Activated CD4-positive, alpha-beta T cell treated with anti-CD3 and anti-CD28 coated beads, Interleukin-10, Interleukin-2, amounts not matched to agents 100 ng/mL and 50 ng/mL, durations not matched to agents 16 hours and 8 hours (primary cell): ENCODE data around the gene SEMA4C.

Source experiments
- DNase-seq: peaks from one replicate; pipeline ENCODE4 v3.0.0-alpha.2; 2020

Gene SEMA4C

GRCh38 chr2:96841701-96842495 is 28.0 kb downstream of the SEMA4C start:
- DNase-seq: no peak

GRCh38 chr2:96839875-96840850 is 29.7 kb downstream of the SEMA4C start:
- DNase-seq: no peak

- peak; percentile 91 for DNase-seq
Observed at GRCh38 chr2:96839293-96839874, 30.5 kb downstream of the SEMA4C start.

GRCh38 chr2:96838345-96839292 is 31.3 kb downstream of the SEMA4C start:
- DNase-seq: no peak

GRCh38 chr2:96837575-96837974 is 32.3 kb downstream of the SEMA4C start:
- no peak for DNase-seq

GRCh38 chr2:96835830-96836229 is 34.0 kb downstream of the SEMA4C start:
- no peak for DNase-seq

- DNase-seq: no peak
Observed at GRCh38 chr2:96832754-96833507, 36.9 kb downstream of the SEMA4C start.

GRCh38 chr2:96832408-96832753 is 37.5 kb downstream of the SEMA4C start:
- no peak for DNase-seq

GRCh38 chr2:96831679-96832078 is 38.2 kb downstream of the SEMA4C start:
- no peak for DNase-seq

- DNase-seq: no peak
Observed at GRCh38 chr2:96830044-96830562, 39.8 kb downstream of the SEMA4C start.

GRCh38 chr2:96828874-96829273 is 41.0 kb downstream of the SEMA4C start:
- no peak for DNase-seq

- DNase-seq: no peak
Observed at GRCh38 chr2:96828436-96828835, 41.4 kb downstream of the SEMA4C start.

- no peak for DNase-seq
Observed at GRCh38 chr2:96826546-96827278, 43.2 kb downstream of the SEMA4C start.

- DNase-seq: no peak
Observed at GRCh38 chr2:96825057-96825456, 44.8 kb downstream of the SEMA4C start.

- DNase-seq: no peak
Observed at GRCh38 chr2:96824079-96824870, 45.6 kb downstream of the SEMA4C start.

GRCh38 chr2:96823198-96823597 is 46.7 kb downstream of the SEMA4C start:
- DNase-seq: no peak

GRCh38 chr2:96822786-96823185 is 47.1 kb downstream of the SEMA4C start:
- DNase-seq: no peak

GRCh38 chr2:96821113-96821675 is 48.7 kb downstream of the SEMA4C start:
- no peak for DNase-seq

- no peak for DNase-seq
Observed at GRCh38 chr2:96819876-96820511, 49.9 kb downstream of the SEMA4C start.
